GM12874 (cell line): Measurements from ENCODE around the gene CRTC1.

Source experiments
- TF ChIP-seq, protein P1 (sequence below): IDR thresholded peaks from 2 replicates; pipeline ENCODE4 v1.5.1; 2011; ENCODE audit warnings: low read depth, mild to moderate bottlenecking, control low read depth, low read length, moderate library complexity; ENCODE audit not compliant: insufficient read depth

Gene CRTC1

DNA sequence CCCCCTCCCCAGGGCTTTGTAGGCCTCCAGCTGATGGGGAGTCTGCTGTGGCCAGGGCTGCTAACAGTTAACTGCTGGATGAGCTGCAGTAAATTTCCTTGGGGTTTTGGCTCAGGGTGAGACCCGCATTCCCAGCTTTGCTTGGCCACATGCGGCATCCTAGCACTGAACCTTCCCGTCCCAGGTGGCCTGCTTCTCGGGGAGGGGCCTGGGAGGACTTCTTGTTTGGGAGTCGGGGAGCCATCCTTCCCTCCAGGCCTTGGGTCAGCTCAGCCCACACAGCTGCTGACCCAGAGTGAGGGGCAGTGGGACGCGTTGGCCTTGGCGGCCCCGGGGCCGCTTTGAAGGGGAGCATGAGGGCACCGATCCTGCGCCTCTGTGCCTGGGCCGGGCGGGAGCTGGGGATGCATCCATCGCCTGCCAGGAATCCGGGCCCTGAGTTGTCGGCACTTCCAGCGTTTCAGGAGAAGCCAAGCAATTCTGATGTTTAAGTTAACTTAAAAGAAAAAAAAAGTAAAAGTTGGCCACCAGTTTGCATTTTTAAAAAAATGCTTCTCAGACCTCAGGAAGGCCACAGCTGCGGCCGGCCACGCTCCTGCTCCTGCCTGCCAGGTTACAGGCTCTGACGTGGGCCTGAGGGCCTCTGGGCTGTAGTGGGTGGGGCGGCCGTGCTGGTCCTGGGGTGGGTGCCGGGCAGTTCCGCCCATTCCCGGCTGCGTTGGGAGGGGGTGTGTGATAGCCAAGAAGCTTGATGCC is 27.7 kb downstream of the CRTC1 start:
- TF ChIP-seq, protein P1, sequence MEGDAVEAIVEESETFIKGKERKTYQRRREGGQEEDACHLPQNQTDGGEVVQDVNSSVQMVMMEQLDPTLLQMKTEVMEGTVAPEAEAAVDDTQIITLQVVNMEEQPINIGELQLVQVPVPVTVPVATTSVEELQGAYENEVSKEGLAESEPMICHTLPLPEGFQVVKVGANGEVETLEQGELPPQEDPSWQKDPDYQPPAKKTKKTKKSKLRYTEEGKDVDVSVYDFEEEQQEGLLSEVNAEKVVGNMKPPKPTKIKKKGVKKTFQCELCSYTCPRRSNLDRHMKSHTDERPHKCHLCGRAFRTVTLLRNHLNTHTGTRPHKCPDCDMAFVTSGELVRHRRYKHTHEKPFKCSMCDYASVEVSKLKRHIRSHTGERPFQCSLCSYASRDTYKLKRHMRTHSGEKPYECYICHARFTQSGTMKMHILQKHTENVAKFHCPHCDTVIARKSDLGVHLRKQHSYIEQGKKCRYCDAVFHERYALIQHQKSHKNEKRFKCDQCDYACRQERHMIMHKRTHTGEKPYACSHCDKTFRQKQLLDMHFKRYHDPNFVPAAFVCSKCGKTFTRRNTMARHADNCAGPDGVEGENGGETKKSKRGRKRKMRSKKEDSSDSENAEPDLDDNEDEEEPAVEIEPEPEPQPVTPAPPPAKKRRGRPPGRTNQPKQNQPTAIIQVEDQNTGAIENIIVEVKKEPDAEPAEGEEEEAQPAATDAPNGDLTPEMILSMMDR: no peak

DNA sequence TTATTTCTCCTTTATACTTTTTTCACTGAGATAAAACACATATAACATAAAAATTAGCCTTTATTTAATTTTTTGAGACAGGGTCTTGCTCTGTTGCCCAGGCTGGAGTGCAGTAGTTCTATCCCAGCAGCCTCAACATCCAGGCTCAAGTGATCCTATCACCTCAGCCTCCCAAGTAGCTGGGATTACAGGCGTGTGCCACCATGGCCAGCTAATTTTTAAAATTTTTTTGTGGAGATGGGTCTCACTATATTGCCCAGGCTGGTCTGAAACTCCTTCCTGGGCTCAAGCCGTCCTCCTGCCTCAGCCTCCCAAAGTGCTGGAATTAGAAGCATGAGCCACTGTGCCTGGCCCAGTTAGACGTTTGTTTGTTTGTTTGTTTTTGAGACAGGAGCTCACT is 28.4 kb downstream of the CRTC1 start:
- TF ChIP-seq, protein P1: no peak

DNA sequence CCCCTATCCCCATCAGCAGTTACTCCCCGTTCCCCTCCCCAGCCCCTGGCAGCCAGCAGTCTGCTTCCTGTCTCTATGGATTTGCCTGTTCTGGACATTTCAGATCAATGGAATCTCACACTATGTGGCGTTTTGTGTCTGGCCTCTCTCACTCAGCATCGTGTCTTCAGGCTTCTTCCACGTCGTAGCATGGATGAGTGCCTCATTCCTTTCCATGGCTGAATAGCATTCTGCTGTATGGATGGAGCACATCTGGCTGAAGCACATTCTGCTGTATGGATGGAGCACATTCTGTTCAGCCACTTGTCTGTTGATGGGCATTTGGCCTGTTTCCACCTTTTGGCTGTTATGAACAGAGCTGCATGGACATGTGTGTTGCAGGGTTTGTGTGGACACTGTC is 29.5 kb downstream of the CRTC1 start:
- TF ChIP-seq, protein P1: no peak

DNA sequence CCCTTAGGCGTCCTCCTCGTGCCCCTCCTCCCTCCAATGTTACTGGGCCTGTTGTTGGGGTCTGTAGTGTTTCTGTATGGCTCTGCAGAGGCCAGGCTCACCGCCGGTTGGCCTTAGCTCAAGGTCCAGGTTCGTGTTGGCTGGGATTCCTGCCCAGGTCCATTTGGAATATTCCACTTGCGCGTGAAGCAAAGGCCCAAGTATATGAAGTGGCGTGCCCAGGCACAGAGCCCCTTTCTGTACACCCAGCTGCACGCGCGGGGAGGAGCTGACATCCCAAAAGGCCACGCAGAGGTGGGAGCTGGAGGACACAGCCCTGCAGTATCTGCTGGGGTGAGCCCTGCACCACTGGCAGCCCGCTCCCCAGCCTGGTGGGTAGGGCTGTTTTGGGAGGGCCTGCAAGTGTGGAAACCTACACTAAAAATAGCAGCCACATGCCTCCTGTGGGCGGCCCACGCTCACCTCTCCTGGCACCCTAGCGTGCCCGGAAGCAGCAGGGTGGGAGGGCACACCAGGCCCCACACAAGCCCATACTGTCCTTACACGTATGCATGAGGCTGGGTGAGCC is 30.2 kb downstream of the CRTC1 start:
- TF ChIP-seq, protein P1: no peak

DNA sequence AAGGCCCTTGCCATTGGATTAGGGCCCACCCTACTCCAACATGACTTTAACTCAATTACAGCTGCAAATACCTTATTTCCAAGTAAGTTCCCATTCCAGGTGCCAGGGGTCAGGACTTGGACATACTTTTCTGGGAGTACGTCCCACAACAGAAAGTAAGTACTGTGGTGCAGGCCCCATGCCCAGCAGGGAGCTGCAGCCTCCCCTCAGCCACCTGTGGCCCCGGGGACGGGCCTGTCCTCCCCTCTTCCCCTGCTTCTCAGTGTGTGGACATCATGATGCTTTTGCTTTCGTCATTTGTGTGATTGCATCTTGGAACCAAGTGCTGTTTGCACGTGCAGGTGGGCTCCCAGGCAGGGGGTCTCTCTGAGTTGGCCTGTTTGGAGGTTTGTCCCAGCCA is 31.9 kb downstream of the CRTC1 start:
- TF ChIP-seq, protein P1: no peak

DNA sequence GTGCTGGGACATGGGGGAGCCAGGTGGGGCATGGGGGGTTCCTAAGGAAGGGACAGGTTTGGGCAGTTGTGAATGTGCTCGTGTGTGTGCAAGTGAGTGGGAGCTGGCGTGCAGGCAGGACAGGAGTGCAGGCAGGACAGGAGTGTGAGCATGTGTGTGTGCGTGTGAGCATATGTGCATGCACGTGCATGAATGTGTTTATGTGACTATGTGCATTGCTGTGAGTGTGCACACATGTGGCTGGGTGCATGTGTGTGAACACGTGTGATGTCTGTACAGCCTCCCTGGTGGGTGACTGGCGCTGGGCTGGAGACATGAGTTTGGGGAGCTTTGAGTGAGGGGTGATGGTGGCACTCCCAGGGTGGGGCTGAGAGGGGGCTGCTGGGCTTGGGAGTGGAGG is 33.4 kb downstream of the CRTC1 start:
- TF ChIP-seq, protein P1: no peak

DNA sequence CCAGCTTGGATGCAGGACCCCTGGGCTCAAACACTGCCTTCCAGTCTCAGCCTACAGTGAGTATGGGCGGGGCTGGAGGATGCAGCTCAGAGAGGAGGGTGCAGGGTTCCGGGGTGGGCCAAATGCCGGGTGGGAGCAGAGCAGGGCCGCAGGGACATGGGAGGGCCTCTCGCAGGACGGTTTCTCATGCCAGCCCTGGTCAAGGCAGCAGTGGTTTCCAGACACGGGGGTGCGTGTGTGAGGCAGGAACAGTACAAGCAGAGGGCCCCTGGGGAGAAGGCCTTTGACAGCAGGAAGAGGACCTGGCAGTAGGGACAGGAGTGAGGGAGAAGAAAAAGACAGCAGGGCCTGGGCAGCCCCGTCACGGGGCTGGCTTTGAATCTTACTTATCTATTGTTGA is 34.1 kb downstream of the CRTC1 start:
- TF ChIP-seq, protein P1: no peak
